ENCODE measurements around the gene NFKBIZ.
"Not testable (repeated sequence)": the region's sequence is repeated elsewhere in the genome, so short reads cannot be mapped to it uniquely, and the experiment has no call there.

NFKBIZ gene

DNA sequence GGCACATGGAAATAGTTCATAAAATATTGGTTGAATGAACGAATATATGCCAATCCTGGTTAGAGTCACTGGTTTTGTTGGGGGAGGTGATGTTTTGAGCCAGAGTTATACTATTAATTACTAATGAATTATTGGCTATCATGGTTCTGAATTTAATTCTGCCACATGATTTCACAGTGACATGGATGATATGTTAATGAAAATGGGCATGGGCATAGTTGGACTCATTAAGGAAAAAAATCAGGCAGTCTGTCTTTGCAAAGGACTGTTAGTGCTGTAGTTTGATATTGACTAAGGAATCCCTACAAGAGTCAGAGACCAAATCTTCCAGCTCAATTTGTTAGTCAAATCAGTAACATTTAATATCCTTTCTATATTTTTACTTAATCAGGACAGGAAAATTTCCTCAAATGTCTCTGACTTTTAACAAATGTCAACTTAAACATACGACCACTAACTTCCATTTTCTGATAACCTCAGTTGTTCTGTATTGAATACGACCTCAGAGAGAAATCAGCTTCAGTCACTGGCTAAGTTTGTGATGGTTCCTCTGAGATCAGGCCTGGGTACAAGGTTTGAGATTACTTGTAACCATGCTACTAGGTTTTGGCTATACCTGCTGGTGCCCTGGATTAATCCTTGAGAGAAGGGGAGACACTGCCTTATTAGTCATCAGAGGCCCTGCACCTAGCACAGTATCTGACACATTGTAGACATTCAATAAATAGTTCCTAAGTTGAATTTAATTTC, 13.3 kb downstream of the NFKBIZ start:
- Histone ChIP-seq H3K27ac (no peak overlapping the region), H3K4me3 (no peak overlapping the region)
- TF ChIP-seq, protein P1, sequence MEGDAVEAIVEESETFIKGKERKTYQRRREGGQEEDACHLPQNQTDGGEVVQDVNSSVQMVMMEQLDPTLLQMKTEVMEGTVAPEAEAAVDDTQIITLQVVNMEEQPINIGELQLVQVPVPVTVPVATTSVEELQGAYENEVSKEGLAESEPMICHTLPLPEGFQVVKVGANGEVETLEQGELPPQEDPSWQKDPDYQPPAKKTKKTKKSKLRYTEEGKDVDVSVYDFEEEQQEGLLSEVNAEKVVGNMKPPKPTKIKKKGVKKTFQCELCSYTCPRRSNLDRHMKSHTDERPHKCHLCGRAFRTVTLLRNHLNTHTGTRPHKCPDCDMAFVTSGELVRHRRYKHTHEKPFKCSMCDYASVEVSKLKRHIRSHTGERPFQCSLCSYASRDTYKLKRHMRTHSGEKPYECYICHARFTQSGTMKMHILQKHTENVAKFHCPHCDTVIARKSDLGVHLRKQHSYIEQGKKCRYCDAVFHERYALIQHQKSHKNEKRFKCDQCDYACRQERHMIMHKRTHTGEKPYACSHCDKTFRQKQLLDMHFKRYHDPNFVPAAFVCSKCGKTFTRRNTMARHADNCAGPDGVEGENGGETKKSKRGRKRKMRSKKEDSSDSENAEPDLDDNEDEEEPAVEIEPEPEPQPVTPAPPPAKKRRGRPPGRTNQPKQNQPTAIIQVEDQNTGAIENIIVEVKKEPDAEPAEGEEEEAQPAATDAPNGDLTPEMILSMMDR (IDR thresholded peaks at IDR 0.05), result no peak
- DNase-seq (ENCODE audit: low spot score), result no peak

DNA sequence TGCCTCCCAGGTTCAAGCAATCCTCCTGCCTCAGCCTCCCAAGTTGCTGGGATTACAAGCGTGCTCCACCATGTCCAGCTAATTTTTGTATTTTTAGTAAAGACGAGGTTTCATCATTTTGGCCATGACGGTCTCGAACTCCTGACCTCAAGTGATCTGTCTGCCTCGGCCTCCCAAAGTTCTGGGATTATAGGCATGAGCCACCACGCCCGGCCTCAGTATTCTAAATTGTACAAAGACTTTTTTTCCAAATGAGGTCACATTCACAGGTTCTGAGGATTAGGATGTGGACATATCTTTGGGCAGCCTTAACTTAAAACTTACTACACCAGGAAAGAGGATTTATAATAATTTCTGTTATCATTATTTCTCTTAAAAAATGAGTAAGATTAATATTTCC, 15.6 kb downstream of the NFKBIZ start:
- not testable (repeated sequence) for H3K27ac ChIP-seq; H3K4me3 ChIP-seq; DNase-seq (ENCODE audit: low spot score)

DNA sequence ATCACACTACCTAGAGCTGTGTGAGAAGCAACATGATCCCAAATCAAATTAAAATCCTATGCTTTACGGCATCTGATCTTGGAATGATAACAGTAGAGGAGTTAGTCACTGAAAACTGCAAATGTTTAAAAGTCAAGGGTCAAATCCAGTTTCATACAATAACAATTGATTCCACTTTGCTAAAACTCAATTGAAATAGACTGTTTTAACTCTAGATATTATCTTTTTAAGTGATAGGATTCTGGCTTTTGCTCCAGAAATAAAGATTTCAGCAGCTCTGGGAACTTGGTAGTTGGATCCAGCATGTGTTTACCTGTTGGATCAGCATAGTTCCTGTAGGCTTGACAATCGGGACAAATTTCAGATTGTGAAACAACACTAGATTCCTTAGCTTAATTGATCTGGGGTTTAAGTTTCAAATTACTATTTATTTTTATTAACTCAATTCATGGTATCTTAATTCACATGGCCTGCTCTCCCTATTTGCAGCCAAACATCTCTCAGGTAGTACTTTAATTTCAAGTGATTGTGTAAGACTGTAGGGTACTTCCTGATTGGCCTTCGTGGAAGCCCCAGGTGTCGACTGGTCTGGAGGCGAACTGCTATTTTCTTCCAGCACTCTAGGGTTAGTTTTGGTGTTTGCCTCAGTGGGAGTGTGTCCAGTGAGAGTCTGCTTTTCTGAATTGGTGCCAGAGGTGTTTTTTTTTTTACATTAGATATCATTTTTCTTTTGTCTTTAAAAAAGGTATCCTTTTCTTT, 16.6 kb downstream of the NFKBIZ start:
- TF ChIP-seq, protein P1 (IDR thresholded peaks at IDR 0.05), result no peak
- Histone ChIP-seq H3K4me3 (no peak overlapping the region), H3K27ac (no peak overlapping the region)
- DNase-seq (ENCODE audit: low spot score), result no peak

DNA sequence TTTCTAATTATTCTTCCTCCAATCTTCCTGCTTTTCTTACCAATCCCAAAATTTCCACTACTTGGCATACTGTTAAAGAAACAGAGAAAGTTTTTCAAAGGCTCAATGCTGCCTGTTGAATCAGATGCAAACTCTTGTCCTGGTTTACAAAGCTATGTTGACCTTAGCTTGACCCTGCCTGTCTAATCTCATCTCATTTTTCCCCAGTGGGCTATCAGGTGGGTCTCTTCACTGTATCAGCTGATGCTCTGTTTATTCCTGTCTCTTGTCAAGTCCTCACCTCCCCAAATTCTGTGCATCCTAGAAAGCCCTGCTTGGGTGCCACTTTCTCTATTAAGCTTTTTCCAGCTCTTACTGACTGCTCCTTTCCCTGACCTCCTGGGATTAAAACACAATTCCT, 18.2 kb downstream of the NFKBIZ start:
- H3K27ac ChIP-seq, result no peak overlapping the region
- H3K4me3 ChIP-seq, result no peak overlapping the region
- TF ChIP-seq, protein P1 (IDR thresholded peaks at IDR 0.05), result no peak
- DNase-seq (ENCODE audit: low spot score), result no peak

DNA sequence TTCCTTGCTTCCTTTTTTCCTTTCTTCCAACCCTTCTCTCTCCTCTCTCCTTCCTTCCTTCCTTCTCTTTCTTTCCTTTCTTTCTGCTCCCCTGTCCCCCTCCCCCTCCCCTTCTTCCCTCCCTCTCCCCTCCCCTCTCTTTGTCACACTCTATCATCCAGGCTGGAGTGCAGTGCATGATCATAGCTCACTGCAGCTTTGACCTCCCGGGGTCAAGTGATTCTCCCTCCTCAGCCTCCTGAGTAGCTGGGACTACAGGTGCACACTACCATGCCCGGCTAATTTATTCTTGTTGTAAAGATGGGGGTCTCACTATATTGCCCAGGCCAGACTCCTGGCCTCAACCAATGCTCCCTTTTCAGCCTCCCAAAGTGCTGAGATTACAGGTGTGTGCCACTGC, 18.7 kb downstream of the NFKBIZ start:
- peak overlapping the region in 1 of 2 donors; percentile 16 for H3K27ac ChIP-seq
- TF ChIP-seq, protein P1 (IDR thresholded peaks at IDR 0.05), result no peak

DNA sequence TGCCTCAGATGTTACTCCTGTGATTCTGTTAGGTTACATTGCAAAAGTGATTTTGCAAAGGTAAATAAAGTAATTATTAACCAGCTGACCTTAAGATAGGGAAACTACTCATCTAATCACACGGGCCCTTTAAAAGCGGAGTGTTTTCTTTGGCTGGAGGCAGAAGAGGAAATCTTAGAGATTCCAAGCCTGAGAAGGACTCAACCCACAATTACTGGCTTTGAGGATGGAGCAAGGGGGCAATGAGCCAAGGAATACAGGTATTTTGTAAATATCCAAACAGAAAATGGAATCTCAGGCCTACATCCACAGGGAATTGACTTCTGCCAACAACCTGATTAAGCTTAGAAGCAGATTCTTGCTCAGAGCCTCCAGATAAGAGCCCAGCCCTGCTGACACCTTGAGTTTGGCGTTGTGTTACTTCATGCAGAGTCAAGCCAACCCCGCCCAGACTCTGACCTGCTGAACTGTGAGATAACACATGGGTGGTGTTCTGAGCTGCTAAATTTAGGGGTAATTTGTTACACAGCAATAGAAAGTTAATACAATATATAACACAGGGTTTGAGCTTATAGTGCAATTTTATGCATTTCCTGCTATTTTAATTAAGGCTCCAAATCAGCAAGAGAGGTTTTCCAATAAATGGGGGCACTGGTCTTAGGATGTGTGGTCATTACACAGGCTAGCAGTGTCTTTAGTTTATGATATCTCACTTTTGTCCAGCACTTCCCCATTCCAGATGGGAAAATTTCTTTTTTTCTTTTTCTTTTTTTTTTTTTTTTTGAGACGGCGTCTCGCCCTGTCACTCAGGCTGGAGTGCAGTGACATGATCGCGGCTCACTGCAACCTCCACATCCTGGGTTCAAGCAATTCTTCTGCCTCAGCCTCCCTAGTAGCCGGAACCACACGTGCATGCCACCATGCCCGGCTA, 19.5 kb downstream of the NFKBIZ start:
- no peak for DNase-seq (ENCODE audit: low spot score)
- Histone ChIP-seq H3K27ac (no peak overlapping the region), H3K4me3 (no peak overlapping the region)
- TF ChIP-seq, protein P1 (IDR thresholded peaks at IDR 0.05), result no peak

More for the DNA sequence above, 18.7 kb downstream of the NFKBIZ start:
- DNase-seq (ENCODE audit: low spot score), result no peak
- H3K4me3 ChIP-seq, result no peak overlapping the region

DNA sequence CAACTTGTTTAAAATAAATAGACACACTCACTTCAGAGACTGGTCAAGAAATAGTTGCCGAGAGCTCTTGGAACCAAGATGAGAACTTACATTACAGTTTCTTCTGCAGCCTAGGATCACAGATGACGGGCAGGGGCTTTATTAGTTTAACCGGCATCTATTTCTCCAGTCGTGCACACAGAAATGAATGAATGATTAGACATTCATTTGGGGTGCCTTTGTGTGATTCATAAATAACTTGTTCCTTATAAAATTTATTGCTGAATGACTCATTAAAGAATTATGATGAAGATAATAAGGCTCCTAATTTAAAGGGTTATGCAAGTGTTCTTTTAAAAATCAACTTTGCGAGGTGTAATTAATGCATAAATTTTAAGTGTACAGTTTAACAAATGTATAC, 20.8 kb downstream of the NFKBIZ start:
- H3K27ac ChIP-seq, result no peak overlapping the region
- TF ChIP-seq, protein P1 (IDR thresholded peaks at IDR 0.05), result no peak
- H3K4me3 ChIP-seq, result no peak overlapping the region
- DNase-seq (ENCODE audit: low spot score), result no peak

Data from coronary artery (tissue), 2 donors.